Right lobe of liver (tissue), 6 donors: ENCODE measurements around the gene AARS2. TPM values are rescaled to one million over a fixed set of nuclear protein-coding genes. Genes with fewer than 3 reads are reported as not detected.

Experiments used
- ATAC-seq, 4 donors: fragments of 200-7000 bp; cut with Tn5 transposase; one replicate each; pipeline ENCODE4 v1.9.1; 2020; ENCODE audit warnings: mild to moderate bottlenecking in 4 of 4, moderate library complexity in 4 of 4
- DNase-seq, 3 donors: peaks; one replicate each; pipeline ENCODE4 v3.0.0-alpha.2; 2020
- H3K27ac ChIP-seq, 3 donors: fragments of 200-600 bp; one replicate each; pipeline ENCODE4 v1.8.0; 2022
- H3K27me3 ChIP-seq, 2 donors: fragments of 200-600 bp; one replicate each; pipeline ENCODE4 v1.8.0; 2022
- H3K36me3 ChIP-seq, 4 donors: fragments of 200-600 bp; sonication (generic) in 1 of 4; one replicate each; pipeline versions ENCODE4 v1.5.1 to v1.8.0; 2017 to 2022; ENCODE audit warnings: control low read depth in 1 of 4
- H3K4me1 ChIP-seq, 4 donors: fragments of 200-600 bp; sonication (generic) in 1 of 4; one replicate each; pipeline versions ENCODE4 v1.5.1 to v1.8.0; 2017 to 2022; ENCODE audit warnings: control low read depth in 1 of 4
- H3K4me3 ChIP-seq, 3 donors: fragments of 200-600 bp; one replicate each; pipeline ENCODE4 v1.8.0; 2022
- H3K9me3 ChIP-seq, 4 donors: fragments of 200-600 bp; sonication (generic) in 1 of 4; one replicate each; pipeline versions ENCODE4 v1.5.1 to v1.8.0; 2017 to 2022; ENCODE audit warnings: control low read depth in 1 of 4
- CTCF ChIP-seq, 4 donors: fragments of 200-600 bp in 3 of 4; fragments of 450-650 bp in 1 of 4; IDR thresholded peaks; one replicate each; pipeline versions ENCODE4 v1.5.1 to v1.8.0; 2016 to 2022; ENCODE audit warnings: antibody characterized with exemption in 4 of 4, mild to moderate bottlenecking in 2 of 4
- POLR2A ChIP-seq: fragments of 450-650 bp; IDR thresholded peaks from one replicate; pipeline ENCODE4 v1.6.1; 2017; ENCODE audit warnings: antibody characterized with exemption, mild to moderate bottlenecking
- WGBS: methylation state at CpG from one replicate; pipeline ENCODE4 v1.1.6; 2018; ENCODE audit warnings: low coverage, low lambda C conversion rate; ENCODE audit not compliant: insufficient coverage; ENCODE audit errors: missing lambda C conversion rate; 5-methylcytosine and 5-hydroxymethylcytosine counted together
- intact Hi-C, 2 donors: fragments of 100-400 bp; cut with DNase I; formaldehyde crosslinking; loops; one replicate each; pipeline versions ENCODE4 v1.11.2 to v1.14.1; 2022
- long read RNA-seq: library from polyadenylated mRNA; unstranded; transcript quantifications from one replicate; pipeline ENCODE4 v2.0.0, GENCODE V29; 2019
- total RNA-seq, 6 experiments: library from RNA; depleted of rRNA in 2 of 6; stranded (reverse); fragments of >200 nt in 2 of 6; fragmentation: NEBNext Ultra II Directional in 3 of 6; extraction: Animal tissue kit (Norgen Biotek cat#: 25700) in 3 of 6; gene quantifications; one replicate each; pipeline versions ENCODE4 v1.1.0 to v1.2.4, GENCODE V29; 2016 to 2023
- donor health status: DM: no; HTN: yes; CAD: no.
- donor health status: DM: no; HTN: no; CAD: no.
- donor health status: DM: no; HTN: no; CAD: no.
- donor health status: DM: no; HTN: yes; CAD: no.
- donor health status: DM: no; HTN: yes; CAD: no.

Gene AARS2
- total RNA-seq, result 1 to 10 TPM; 5.5 to 9.8 (median 7.0) TPM
- long read RNA-seq, result 0 reads

- no peaks in the 10 kb centered on the region for H3K9me3 ChIP-seq
- 4% methylated on average over 27 of the region's 52 CpGs for WGBS
- intact Hi-C loops, result no loop called here
- peaks cover 0 to 8% (median 2%) of the 10 kb centered on the region in 4 donors for H3K4me1 ChIP-seq
- TF ChIP-seq CTCF (IDR thresholded peaks at IDR 0.05) (peak; percentile 89 to 100 (median 99)), POLR2A (peak; percentile 80)
- H3K27me3 ChIP-seq, result no peaks in the 10 kb centered on the region
- peak within 1 kb of the TSS; percentile 67 to 94 (median 93) for H3K4me3 ChIP-seq
- H3K27ac ChIP-seq, result peak within 1 kb of the TSS; percentile 27 to 80 (median 73)
- ATAC-seq (peak; percentile 97 to 100 (median 99)), DNase-seq (peak; percentile 85 to 89 (median 88))
- peaks cover 0 to 23% (median 10%) of the 10 kb centered on the region in 4 donors for H3K36me3 ChIP-seq
Measured at GRCh38 chr6:44312901-44313788, at the start of gene AARS2. AARS2 (minus strand) TSS chr6:44313347; CDS start chr6:44313323, 24 bp downstream.

DNA sequence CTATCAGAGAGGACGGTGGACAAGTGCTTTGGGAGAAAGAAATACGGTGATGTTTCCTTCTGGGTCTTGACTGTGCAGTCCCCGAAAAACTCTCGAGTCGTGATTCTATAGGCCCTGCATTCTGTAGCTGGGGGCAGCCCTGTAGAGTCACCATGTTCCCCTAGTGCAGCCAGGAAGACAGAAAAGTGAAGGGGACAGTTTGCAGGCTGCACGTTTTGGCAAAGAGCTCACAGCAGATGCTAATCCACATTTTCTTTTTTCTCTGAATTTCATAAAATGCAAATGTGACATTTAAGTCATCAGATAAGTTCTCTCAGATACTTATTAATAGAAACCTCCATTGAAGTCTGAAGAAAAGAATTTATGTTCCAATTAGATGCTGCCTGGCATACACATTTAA, 48.8 kb upstream of the AARS2 start:
- intact Hi-C loops, result no loop called here
- 74% methylated on average over 5 of the region's 6 CpGs for WGBS
- Histone ChIP-seq H3K4me3 (no peak overlapping the region), H3K4me1 (peaks cover 0 to 5% (median 0%) of the 10 kb centered on the region in 4 donors), H3K9me3 (no peaks in the 10 kb centered on the region), H3K27ac (no peak overlapping the region), H3K27me3 (no peaks in the 10 kb centered on the region), H3K36me3 (no peaks in the 10 kb centered on the region)
- DNase-seq (no peak), ATAC-seq (no peak)
- TF ChIP-seq POLR2A (no peak), CTCF (IDR thresholded peaks at IDR 0.05) (no peak)

GRCh38 chr6:44359973-44360372, 46.8 kb upstream of the AARS2 start:
- Histone ChIP-seq H3K4me1 (no peaks in the 10 kb centered on the region), H3K9me3 (no peaks in the 10 kb centered on the region), H3K27me3 (no peaks in the 10 kb centered on the region), H3K36me3 (no peaks in the 10 kb centered on the region), H3K4me3 (no peak overlapping the region), H3K27ac (no peak overlapping the region)
- TF ChIP-seq POLR2A (no peak), CTCF (IDR thresholded peaks at IDR 0.05) (no peak)
- ATAC-seq (no peak), DNase-seq (no peak)
- 75% methylated on average over 3 of the region's 3 CpGs for WGBS
- intact Hi-C loops, result no loop called here

- H3K4me3 ChIP-seq, result no peak overlapping the region
- H3K36me3 ChIP-seq, result no peaks in the 10 kb centered on the region
- intact Hi-C loops, result no loop called here
- no peak overlapping the region for H3K27ac ChIP-seq
- H3K4me1 ChIP-seq, result no peaks in the 10 kb centered on the region
- TF ChIP-seq CTCF (IDR thresholded peaks at IDR 0.05) (no peak), POLR2A (no peak)
- no peaks in the 10 kb centered on the region for H3K9me3 ChIP-seq
- WGBS, result 38% methylated on average over 1 of the region's 1 CpG
- ATAC-seq (no peak), DNase-seq (no peak)
- no peaks in the 10 kb centered on the region for H3K27me3 ChIP-seq
Measured at GRCh38 chr6:44356487-44356886, 43.3 kb upstream of the AARS2 start.
